IMR-90 (cell line): Measurements from ENCODE around the gene CLEC16A.

ENCODE experiments used
- BHLHE40 ChIP-seq: fragments of 150-350 bp; IDR thresholded peaks from 2 replicates; pipeline ENCODE4 v1.6.1; 2016; ENCODE audit warnings: mild to moderate bottlenecking, low read depth, low read length
- CEBPB ChIP-seq: IDR thresholded peaks from 2 replicates; pipeline ENCODE4 v1.6.1; 2012; ENCODE audit warnings: low read depth, low read length, improper control_type of control experiment
- CHD1 ChIP-seq: IDR thresholded peaks from 2 replicates; pipeline ENCODE4 v1.6.1; 2012; ENCODE audit warnings: low read depth, low read length, improper control_type of control experiment
- FOS ChIP-seq: fragments of 150-350 bp; IDR thresholded peaks from 2 replicates; pipeline ENCODE4 v1.6.1; 2016; ENCODE audit warnings: low read depth, low read length
- MAFK ChIP-seq: IDR thresholded peaks from 2 replicates; pipeline ENCODE4 v1.6.1; 2012; ENCODE audit warnings: low read depth, low read length, improper control_type of control experiment
- MAZ ChIP-seq: IDR thresholded peaks from 2 replicates; pipeline ENCODE4 v1.6.1; 2012; ENCODE audit warnings: low read depth, mild to moderate bottlenecking, low read length, improper control_type of control experiment, moderate library complexity, borderline replicate concordance
- MXI1 ChIP-seq: IDR thresholded peaks from 2 replicates; pipeline ENCODE4 v1.6.1; 2012; ENCODE audit warnings: low read depth, mild to moderate bottlenecking, low read length, moderate library complexity, borderline replicate concordance
- POLR2A ChIP-seq: IDR thresholded peaks from 2 replicates; pipeline ENCODE4 v1.6.1; 2012; ENCODE audit warnings: mild to moderate bottlenecking, low read depth, low read length
- RAD21 ChIP-seq: IDR thresholded peaks from 2 replicates; pipeline ENCODE4 v1.6.1; 2012; ENCODE audit warnings: low read length, improper control_type of control experiment
- SMC3 ChIP-seq: fragments of 150-350 bp; IDR thresholded peaks from 2 replicates; pipeline ENCODE4 v1.6.1; 2016; ENCODE audit warnings: low read depth, mild to moderate bottlenecking, antibody characterized with exemption, low read length, moderate library complexity
- TF ChIP-seq, protein P1 (sequence below): conservative IDR thresholded peaks from 2 replicates; pipeline ENCODE4 v1.5.1; 2012; ENCODE audit warnings: mild to moderate bottlenecking, low read depth, low read length, improper control_type of control experiment
- TF ChIP-seq, protein P2 (sequence below): fragments of 150-350 bp; IDR thresholded peaks from 2 replicates; pipeline ENCODE4 v1.6.1; 2017; ENCODE audit warnings: mild to moderate bottlenecking, antibody characterized with exemption, low read length, low read depth
- TF ChIP-seq, protein P3 (sequence below): fragments of 150-350 bp; IDR thresholded peaks from 2 replicates; pipeline ENCODE4 v1.6.1; 2016; ENCODE audit warnings: low read depth, mild to moderate bottlenecking, low read length, moderate library complexity, borderline replicate concordance

DNA sequence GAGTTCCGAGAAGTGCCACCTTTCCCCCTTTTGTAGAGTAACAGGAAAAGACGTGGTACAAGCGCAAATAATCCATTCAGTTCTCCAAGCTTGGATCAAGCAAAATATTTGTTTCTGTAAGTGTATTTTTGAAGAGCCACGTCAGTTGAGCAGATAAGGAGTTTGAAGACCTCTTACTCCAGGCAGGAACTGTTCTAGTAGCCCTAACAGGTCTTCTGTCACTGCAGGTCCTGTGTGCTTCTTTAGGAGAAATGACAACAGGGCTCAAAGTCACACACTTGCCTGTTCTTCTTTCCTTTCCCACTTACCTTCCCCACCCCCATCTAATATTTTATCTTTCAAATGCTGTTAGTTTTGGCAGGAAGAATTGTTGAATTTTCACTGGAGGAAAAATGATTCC lies 93.9 kb downstream of the CLEC16A start:
- no peak for TF ChIP-seq SMC3
- TF ChIP-seq POLR2A, result no peak
- TF ChIP-seq, protein P1, sequence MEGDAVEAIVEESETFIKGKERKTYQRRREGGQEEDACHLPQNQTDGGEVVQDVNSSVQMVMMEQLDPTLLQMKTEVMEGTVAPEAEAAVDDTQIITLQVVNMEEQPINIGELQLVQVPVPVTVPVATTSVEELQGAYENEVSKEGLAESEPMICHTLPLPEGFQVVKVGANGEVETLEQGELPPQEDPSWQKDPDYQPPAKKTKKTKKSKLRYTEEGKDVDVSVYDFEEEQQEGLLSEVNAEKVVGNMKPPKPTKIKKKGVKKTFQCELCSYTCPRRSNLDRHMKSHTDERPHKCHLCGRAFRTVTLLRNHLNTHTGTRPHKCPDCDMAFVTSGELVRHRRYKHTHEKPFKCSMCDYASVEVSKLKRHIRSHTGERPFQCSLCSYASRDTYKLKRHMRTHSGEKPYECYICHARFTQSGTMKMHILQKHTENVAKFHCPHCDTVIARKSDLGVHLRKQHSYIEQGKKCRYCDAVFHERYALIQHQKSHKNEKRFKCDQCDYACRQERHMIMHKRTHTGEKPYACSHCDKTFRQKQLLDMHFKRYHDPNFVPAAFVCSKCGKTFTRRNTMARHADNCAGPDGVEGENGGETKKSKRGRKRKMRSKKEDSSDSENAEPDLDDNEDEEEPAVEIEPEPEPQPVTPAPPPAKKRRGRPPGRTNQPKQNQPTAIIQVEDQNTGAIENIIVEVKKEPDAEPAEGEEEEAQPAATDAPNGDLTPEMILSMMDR, result no peak
- TF ChIP-seq, protein P2, sequence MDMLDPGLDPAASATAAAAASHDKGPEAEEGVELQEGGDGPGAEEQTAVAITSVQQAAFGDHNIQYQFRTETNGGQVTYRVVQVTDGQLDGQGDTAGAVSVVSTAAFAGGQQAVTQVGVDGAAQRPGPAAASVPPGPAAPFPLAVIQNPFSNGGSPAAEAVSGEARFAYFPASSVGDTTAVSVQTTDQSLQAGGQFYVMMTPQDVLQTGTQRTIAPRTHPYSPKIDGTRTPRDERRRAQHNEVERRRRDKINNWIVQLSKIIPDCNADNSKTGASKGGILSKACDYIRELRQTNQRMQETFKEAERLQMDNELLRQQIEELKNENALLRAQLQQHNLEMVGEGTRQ, result no peak
- no peak for TF ChIP-seq CEBPB
- no peak for TF ChIP-seq RAD21
- TF ChIP-seq MXI1, result no peak
- TF ChIP-seq MAZ, result no peak
- TF ChIP-seq BHLHE40, result no peak
- TF ChIP-seq, protein P3, sequence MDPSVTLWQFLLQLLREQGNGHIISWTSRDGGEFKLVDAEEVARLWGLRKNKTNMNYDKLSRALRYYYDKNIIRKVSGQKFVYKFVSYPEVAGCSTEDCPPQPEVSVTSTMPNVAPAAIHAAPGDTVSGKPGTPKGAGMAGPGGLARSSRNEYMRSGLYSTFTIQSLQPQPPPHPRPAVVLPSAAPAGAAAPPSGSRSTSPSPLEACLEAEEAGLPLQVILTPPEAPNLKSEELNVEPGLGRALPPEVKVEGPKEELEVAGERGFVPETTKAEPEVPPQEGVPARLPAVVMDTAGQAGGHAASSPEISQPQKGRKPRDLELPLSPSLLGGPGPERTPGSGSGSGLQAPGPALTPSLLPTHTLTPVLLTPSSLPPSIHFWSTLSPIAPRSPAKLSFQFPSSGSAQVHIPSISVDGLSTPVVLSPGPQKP, result no peak
- no peak for TF ChIP-seq FOS
- TF ChIP-seq CHD1, result no peak
- TF ChIP-seq MAFK, result no peak
